MM.1S (cell line): ENCODE data around the gene NOD1.

ENCODE experiments used
- EZH2 ChIP-seq: fragments of 300-600 bp; sonication (generic); optimal IDR thresholded peaks from 2 replicates; pipeline ENCODE3; 2017; ENCODE audit warnings: low read depth, mild to moderate bottlenecking, antibody characterized with exemption, low read length, mixed read lengths
- TF ChIP-seq, protein P1 (sequence below): fragments of 300-600 bp; sonication (generic); IDR thresholded peaks from 2 replicates; pipeline ENCODE4 v1.5.1; 2016; ENCODE audit warnings: antibody characterized with exemption, low read length, mixed read lengths

DNA sequence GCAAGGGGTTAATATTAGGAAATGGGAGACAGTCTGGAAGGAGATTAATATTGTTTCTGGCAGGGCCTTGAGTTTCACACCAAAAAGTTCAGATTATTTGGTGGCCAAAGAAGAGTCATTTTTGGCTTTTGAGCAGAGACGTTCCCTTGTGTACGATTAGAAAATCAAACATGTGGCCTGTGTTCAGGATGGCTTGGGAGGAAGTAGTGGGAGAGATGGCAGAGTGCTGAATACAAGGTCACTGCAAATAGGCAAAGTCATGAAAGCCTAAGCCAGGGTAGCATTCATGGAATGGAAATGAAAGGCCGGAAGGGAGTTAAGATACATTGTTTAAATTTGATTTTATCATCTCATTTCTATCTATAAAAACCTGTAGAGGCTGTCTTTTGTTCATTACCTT, 35.6 kb upstream of the NOD1 start:
- TF ChIP-seq EZH2: no peak
- TF ChIP-seq, protein P1, sequence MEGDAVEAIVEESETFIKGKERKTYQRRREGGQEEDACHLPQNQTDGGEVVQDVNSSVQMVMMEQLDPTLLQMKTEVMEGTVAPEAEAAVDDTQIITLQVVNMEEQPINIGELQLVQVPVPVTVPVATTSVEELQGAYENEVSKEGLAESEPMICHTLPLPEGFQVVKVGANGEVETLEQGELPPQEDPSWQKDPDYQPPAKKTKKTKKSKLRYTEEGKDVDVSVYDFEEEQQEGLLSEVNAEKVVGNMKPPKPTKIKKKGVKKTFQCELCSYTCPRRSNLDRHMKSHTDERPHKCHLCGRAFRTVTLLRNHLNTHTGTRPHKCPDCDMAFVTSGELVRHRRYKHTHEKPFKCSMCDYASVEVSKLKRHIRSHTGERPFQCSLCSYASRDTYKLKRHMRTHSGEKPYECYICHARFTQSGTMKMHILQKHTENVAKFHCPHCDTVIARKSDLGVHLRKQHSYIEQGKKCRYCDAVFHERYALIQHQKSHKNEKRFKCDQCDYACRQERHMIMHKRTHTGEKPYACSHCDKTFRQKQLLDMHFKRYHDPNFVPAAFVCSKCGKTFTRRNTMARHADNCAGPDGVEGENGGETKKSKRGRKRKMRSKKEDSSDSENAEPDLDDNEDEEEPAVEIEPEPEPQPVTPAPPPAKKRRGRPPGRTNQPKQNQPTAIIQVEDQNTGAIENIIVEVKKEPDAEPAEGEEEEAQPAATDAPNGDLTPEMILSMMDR: no peak
